GM23338 (cell line): ENCODE data around the gene TAPBP. TPM values are rescaled to one million over a fixed set of nuclear protein-coding genes. Genes with fewer than 3 reads are reported as not detected.

Experiments
- ATAC-seq: fragments of 200-7000 bp; cut with Tn5 transposase; 3 replicates; pipeline ENCODE4 v1.9.1; 2020
- DNase-seq: peaks from one replicate; pipeline ENCODE4 v3.0.0-alpha.2; 2015; ENCODE audit warnings: low spot score
- H2AFZ ChIP-seq: fragments of 200-600 bp; sonication (generic); 2 replicates; pipeline ENCODE4 v1.8.0; 2016; ENCODE audit warnings: antibody characterized with exemption, mild to moderate bottlenecking, moderate library complexity
- H3F3A ChIP-seq: fragments of 200-600 bp; sonication (generic); replicated peaks from 2 replicates; pipeline ENCODE4 v1.8.0; 2017; ENCODE audit warnings: antibody characterized with exemption, mixed run types, low read depth
- H3K27ac ChIP-seq: fragments of 200-600 bp; sonication (generic); 2 replicates; pipeline ENCODE4 v1.6.1; 2016; ENCODE audit warnings: low read depth
- H3K27me3 ChIP-seq: fragments of 200-600 bp; sonication (generic); 2 replicates; pipeline ENCODE4 v1.8.0; 2016; ENCODE audit warnings: mild to moderate bottlenecking, mixed run types, moderate library complexity; ENCODE audit not compliant: insufficient read depth
- H3K36me3 ChIP-seq: fragments of 200-600 bp; sonication (generic); 2 replicates; pipeline ENCODE4 v1.8.0; 2016; ENCODE audit warnings: mild to moderate bottlenecking; ENCODE audit not compliant: insufficient read depth
- H3K4me1 ChIP-seq: fragments of 200-600 bp; sonication (generic); 2 replicates; pipeline ENCODE4 v1.8.0; 2016; ENCODE audit warnings: mild to moderate bottlenecking, moderate library complexity; ENCODE audit not compliant: insufficient read depth
- H3K4me2 ChIP-seq: fragments of 200-600 bp; sonication (generic); 2 replicates; pipeline ENCODE4 v1.7.1; 2017; ENCODE audit warnings: mixed run types
- H3K4me3 ChIP-seq: fragments of 200-600 bp; sonication (generic); 2 replicates; pipeline ENCODE4 v1.6.1; 2016; ENCODE audit warnings: mixed run types
- H3K79me2 ChIP-seq: fragments of 200-600 bp; sonication (generic); replicated peaks from 2 replicates; pipeline ENCODE4 v1.8.0; 2017; ENCODE audit warnings: mild to moderate bottlenecking; ENCODE audit not compliant: insufficient read depth
- H3K9me2 ChIP-seq: fragments of 200-600 bp; sonication (generic); 2 replicates; pipeline ENCODE4 v1.8.0; 2017; ENCODE audit not compliant: insufficient read depth
- H4K20me1 ChIP-seq: fragments of 200-600 bp; sonication (generic); replicated peaks from 2 replicates; pipeline ENCODE4 v1.8.0; 2017; ENCODE audit warnings: mild to moderate bottlenecking; ENCODE audit not compliant: insufficient read depth
- H3K27ac Mint-ChIP-seq: 2 replicates; pipeline ENCODE4 v1.8.0; 2020; ENCODE audit warnings: inconsistent platforms, mild to moderate bottlenecking, moderate library complexity, mixed read lengths
- H3K27me3 Mint-ChIP-seq: 3 replicates; pipeline ENCODE4 v1.8.0; 2022; ENCODE audit warnings: low read depth, mild to moderate bottlenecking, moderate library complexity, mixed read lengths, inconsistent platforms; ENCODE audit not compliant: insufficient read depth, poor library complexity
- H3K36me3 Mint-ChIP-seq: 3 replicates; pipeline ENCODE4 v1.8.0; 2021; ENCODE audit warnings: low read depth, mild to moderate bottlenecking, inconsistent platforms, moderate library complexity, mixed read lengths
- H3K4me1 Mint-ChIP-seq: 3 replicates; pipeline ENCODE4 v1.8.0; 2020; ENCODE audit warnings: mild to moderate bottlenecking, inconsistent platforms, mixed read lengths
- H3K4me3 Mint-ChIP-seq: 3 replicates; pipeline ENCODE4 v1.8.0; 2021; ENCODE audit warnings: moderate library complexity, mild to moderate bottlenecking, inconsistent platforms, mixed read lengths
- H3K9me3 Mint-ChIP-seq: 3 replicates; pipeline ENCODE4 v1.8.0; 2020; ENCODE audit warnings: moderate library complexity, mild to moderate bottlenecking, inconsistent platforms, mixed read lengths
- polyA plus RNA-seq: library from polyadenylated mRNA; unstranded; fragments of >200 nt; fragmentation: Nextera tagmentation; extraction: Ambion mirVana; gene quantifications from 2 replicates; pipeline ENCODE4 v1.2.1, GENCODE V29; 2016
- total RNA-seq: library from RNA; depleted of rRNA; stranded (reverse); fragments of >200 nt; shearing (Covaris generic); gene quantifications from 2 replicates; pipeline ENCODE4 v1.2.3, GENCODE V29; 2014
- TF ChIP-seq, protein P1 (sequence below), 2 experiments: fragments of 200-600 bp in 1 of 2; sonication (generic) in 1 of 2; conservative IDR thresholded peaks; 2 replicates each; pipeline versions ENCODE4 v1.5.1 to v1.6.1; 2016 to 2017; ENCODE audit warnings: antibody characterized with exemption in 2 of 2, low read depth in 2 of 2, mild to moderate bottlenecking in 2 of 2, moderate library complexity in 1 of 2
- TF ChIP-seq, protein P2 (sequence below): fragments of 250-450 bp; sonication (Bioruptor Pico); IDR thresholded peaks from 2 replicates; pipeline ENCODE4 v1.5.0; 2020; ENCODE audit warnings: mild to moderate bottlenecking, moderate library complexity

Gene TAPBP
- total and polyA plus RNA-seq, 2 experiments from 2014 or later: 19.9 to 37.5 TPM

DNA sequence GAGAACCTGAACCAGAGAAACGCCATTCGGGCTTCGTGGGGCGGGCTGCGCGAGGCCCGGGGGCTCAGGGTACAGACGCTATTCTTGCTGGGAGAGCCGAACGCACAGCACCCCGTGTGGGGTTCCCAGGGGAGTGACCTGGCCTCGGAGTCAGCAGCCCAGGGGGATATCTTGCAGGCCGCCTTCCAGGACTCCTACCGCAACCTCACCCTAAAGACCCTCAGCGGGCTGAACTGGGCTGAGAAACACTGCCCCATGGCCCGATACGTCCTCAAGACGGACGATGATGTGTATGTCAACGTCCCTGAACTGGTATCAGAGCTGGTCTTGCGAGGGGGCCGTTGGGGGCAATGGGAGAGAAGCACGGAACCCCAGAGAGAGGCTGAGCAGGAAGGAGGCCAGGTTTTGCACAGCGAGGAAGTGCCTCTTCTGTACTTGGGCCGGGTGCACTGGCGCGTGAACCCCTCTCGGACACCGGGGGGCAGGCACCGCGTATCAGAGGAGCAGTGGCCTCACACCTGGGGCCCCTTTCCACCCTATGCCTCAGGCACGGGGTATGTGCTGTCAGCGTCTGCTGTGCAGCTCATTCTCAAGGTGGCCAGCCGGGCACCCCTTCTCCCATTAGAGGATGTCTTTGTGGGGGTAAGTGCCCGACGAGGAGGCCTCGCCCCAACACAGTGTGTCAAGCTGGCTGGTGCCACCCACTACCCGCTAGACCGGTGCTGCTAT lies 36.1 kb downstream of the TAPBP start:
- no peaks in the 10 kb centered on the region for H3K9me3 Mint-ChIP-seq
- peaks cover 47% of the 10 kb centered on the region for H3K4me1 ChIP-seq
- H3K27ac Mint-ChIP-seq: peak overlapping the region; percentile 96
- H3K4me2 ChIP-seq: peak overlapping the region; percentile 100
- H3K4me3 Mint-ChIP-seq: peak overlapping the region; percentile 82
- peaks cover 31% of the 10 kb centered on the region for H3K79me2 ChIP-seq
- ATAC-seq: peak; percentile 11
- TF ChIP-seq, protein P1, sequence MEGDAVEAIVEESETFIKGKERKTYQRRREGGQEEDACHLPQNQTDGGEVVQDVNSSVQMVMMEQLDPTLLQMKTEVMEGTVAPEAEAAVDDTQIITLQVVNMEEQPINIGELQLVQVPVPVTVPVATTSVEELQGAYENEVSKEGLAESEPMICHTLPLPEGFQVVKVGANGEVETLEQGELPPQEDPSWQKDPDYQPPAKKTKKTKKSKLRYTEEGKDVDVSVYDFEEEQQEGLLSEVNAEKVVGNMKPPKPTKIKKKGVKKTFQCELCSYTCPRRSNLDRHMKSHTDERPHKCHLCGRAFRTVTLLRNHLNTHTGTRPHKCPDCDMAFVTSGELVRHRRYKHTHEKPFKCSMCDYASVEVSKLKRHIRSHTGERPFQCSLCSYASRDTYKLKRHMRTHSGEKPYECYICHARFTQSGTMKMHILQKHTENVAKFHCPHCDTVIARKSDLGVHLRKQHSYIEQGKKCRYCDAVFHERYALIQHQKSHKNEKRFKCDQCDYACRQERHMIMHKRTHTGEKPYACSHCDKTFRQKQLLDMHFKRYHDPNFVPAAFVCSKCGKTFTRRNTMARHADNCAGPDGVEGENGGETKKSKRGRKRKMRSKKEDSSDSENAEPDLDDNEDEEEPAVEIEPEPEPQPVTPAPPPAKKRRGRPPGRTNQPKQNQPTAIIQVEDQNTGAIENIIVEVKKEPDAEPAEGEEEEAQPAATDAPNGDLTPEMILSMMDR (conservative IDR thresholded peaks at IDR 0.05; ENCODE audit: low read depth in 2 of 2): peak in 1 of 2 experiments; percentile 38; a peak in 2 of 4 replicates
- TF ChIP-seq, protein P2, sequence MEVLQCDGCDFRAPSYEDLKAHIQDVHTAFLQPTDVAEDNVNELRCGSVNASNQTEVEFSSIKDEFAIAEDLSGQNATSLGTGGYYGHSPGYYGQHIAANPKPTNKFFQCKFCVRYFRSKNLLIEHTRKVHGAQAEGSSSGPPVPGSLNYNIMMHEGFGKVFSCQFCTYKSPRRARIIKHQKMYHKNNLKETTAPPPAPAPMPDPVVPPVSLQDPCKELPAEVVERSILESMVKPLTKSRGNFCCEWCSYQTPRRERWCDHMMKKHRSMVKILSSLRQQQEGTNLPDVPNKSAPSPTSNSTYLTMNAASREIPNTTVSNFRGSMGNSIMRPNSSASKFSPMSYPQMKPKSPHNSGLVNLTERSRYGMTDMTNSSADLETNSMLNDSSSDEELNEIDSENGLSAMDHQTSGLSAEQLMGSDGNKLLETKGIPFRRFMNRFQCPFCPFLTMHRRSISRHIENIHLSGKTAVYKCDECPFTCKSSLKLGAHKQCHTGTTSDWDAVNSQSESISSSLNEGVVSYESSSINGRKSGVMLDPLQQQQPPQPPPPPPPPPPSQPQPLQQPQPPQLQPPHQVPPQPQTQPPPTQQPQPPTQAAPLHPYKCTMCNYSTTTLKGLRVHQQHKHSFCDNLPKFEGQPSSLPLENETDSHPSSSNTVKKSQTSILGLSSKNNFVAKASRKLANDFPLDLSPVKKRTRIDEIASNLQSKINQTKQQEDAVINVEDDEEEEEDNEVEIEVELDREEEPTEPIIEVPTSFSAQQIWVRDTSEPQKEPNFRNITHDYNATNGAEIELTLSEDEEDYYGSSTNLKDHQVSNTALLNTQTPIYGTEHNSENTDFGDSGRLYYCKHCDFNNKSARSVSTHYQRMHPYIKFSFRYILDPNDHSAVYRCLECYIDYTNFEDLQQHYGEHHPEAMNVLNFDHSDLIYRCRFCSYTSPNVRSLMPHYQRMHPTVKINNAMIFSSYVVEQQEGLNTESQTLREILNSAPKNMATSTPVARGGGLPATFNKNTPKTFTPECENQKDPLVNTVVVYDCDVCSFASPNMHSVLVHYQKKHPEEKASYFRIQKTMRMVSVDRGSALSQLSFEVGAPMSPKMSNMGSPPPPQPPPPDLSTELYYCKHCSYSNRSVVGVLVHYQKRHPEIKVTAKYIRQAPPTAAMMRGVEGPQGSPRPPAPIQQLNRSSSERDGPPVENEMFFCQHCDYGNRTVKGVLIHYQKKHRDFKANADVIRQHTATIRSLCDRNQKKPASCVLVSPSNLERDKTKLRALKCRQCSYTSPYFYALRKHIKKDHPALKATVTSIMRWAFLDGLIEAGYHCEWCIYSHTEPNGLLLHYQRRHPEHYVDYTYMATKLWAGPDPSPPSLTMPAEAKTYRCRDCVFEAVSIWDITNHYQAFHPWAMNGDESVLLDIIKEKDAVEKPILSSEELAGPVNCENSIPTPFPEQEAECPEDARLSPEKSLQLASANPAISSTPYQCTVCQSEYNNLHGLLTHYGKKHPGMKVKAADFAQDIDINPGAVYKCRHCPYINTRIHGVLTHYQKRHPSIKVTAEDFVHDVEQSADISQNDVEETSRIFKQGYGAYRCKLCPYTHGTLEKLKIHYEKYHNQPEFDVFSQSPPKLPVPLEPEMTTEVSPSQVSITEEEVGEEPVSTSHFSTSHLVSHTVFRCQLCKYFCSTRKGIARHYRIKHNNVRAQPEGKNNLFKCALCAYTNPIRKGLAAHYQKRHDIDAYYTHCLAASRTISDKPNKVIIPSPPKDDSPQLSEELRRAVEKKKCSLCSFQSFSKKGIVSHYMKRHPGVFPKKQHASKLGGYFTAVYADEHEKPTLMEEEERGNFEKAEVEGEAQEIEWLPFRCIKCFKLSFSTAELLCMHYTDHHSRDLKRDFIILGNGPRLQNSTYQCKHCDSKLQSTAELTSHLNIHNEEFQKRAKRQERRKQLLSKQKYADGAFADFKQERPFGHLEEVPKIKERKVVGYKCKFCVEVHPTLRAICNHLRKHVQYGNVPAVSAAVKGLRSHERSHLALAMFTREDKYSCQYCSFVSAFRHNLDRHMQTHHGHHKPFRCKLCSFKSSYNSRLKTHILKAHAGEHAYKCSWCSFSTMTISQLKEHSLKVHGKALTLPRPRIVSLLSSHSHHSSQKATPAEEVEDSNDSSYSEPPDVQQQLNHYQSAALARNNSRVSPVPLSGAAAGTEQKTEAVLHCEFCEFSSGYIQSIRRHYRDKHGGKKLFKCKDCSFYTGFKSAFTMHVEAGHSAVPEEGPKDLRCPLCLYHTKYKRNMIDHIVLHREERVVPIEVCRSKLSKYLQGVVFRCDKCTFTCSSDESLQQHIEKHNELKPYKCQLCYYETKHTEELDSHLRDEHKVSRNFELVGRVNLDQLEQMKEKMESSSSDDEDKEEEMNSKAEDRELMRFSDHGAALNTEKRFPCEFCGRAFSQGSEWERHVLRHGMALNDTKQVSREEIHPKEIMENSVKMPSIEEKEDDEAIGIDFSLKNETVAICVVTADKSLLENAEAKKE (CRISPR knock-in tag): no peak
- DNase-seq: peak; percentile 46
- peaks cover 38% of the 10 kb centered on the region for H4K20me1 ChIP-seq
- H3K36me3 Mint-ChIP-seq: peaks cover 83% of the 10 kb centered on the region
- peaks cover 23% of the 10 kb centered on the region for H3K27me3 Mint-ChIP-seq
- no peaks in the 10 kb centered on the region for H3K27me3 ChIP-seq
- H3K27ac ChIP-seq: peak overlapping the region; percentile 96
- H3K4me3 ChIP-seq: peak overlapping the region; percentile 99
- H2AFZ ChIP-seq: no peak overlapping the region
- no peaks in the 10 kb centered on the region for H3K9me2 ChIP-seq
- peaks cover 37% of the 10 kb centered on the region for H3K36me3 ChIP-seq
- H3K4me1 Mint-ChIP-seq: peaks cover 40% of the 10 kb centered on the region
- H3F3A ChIP-seq: peaks cover 65% of the 10 kb centered on the region
